NCI-H187 treated with DMSO at 0.1 percent for 48 hours (cell line): ENCODE results near the gene SMIM22.

ENCODE experiments used
- DNase-seq: peaks from one replicate; lab custom pipeline; 2025; lab: John Stamatoyannopoulos, UW

The SMIM22 gene, protein sequence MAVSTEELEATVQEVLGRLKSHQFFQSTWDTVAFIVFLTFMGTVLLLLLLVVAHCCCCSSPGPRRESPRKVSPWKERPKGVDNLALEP

DNA sequence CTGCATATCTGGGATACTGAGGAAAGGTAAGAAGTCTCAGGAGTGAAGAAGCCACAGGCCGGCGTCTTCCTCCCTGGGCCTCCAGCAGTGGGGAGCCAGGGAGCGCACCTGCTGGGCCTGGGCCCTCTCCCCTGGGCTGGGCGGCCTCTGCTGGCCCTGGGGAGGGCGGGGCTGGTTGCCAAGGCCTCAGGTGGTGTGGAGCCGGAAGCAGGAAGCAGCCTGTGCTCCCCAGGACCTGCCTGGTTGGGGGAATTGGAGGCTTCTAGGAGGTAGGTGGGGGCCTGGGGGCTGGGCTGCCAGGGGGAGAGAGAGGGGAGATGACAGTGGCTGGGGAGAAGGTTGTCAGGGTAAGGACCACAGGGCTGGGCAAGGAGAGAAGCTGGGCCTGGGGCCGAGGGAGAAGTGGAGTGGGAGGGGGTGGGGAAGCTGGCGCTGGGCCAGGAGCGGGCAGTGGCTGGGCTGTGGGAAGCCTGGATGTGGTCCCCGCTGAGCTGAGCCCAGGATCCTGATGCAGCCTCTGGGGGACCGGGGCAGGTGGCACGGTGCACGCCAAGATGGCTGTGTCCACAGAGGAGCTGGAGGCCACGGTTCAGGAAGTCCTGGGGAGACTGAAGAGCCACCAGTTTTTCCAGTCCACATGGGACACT is at the start of gene SMIM22:
SMIM22 (plus strand) TSS at position 189 of the 647 bp plus-strand sequence; CDS start at position 555, 366 bp downstream.
- no peak for DNase-seq

DNA sequence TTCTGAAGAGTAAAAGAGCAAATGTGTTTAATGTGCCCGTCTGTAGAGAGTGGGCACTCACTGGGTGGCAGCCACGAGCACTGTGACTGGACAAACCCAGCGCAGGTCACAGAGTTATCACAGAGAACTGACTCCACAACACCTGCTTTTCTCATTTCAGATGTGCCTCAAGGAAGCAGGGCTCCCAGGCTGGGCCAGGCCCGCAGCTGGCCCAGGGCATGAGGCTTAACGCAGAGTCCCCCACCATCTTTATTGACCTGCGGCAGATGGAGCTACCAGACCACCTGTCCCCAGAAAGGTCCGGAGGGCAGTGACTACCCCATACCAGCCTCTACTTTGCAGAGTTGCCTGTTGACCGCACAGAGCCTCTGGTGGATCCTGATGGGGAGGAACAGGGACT is 49.0 kb upstream of the SMIM22 start:
- DNase-seq: no peak

DNA sequence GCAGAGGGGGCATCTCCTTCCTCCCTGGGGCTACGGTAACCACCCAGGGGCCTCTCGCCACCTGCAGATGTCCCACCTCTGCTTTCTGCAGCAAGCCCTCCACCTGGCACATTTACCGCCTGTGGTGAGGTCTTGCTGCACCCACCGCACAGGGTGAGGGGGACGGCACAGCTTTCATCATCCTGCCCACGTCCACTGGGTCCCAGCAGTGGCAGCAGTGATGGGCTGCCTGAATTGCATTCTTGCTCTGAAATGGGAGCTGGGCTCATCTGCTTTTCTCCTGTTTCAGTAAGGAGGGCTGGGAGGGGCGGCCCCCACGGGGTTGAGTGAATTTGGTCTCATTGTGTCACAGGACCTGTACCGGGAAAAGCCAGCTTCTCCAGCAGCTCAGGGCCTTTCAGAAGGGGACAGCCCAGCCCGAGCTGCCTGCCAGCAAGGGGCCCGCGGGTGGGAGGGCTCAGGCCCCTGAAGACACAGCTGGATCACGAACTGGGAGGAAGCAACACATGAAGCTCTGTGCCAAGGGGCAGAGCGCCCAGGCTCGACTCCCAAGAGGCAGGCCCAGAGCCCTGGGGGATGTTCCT is 48.1 kb upstream of the SMIM22 start:
- no peak for DNase-seq

DNA sequence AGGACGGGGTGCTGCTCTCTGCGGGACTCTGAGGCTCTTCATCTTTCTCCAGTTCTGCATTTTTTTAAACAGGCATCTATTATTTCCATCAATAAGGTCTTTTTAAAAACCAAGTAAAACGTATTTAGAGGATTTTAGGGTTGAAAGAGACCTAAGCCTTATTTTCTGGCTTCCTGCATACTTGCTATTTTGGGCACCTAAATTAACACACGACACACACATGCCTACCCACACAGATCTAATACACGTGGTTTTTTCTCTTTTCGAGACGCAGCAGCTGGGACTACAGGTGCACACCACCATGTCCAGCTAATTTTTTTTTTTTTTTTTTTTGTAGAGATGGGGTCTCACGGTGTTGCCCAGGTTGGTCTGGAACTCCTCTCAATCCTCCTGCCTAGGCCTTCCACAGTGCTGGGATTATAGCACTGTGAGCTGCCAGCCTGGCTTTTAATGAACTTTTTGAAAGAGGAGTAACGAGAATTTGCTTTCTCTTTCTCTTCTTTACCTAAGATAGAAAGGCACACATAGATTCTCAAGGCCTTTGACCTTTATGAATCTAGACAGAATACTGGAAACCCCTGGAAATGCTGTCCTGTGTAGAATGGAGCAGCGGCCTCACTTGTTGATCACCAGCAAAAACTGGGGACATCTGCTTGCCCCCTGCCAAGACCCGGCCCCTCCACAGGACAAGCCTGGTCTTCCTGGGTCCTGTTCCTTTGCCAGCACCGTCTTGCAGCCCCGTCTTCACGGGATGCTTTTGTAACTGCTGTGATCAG is 47.1 kb upstream of the SMIM22 start:
- no peak for DNase-seq

DNA sequence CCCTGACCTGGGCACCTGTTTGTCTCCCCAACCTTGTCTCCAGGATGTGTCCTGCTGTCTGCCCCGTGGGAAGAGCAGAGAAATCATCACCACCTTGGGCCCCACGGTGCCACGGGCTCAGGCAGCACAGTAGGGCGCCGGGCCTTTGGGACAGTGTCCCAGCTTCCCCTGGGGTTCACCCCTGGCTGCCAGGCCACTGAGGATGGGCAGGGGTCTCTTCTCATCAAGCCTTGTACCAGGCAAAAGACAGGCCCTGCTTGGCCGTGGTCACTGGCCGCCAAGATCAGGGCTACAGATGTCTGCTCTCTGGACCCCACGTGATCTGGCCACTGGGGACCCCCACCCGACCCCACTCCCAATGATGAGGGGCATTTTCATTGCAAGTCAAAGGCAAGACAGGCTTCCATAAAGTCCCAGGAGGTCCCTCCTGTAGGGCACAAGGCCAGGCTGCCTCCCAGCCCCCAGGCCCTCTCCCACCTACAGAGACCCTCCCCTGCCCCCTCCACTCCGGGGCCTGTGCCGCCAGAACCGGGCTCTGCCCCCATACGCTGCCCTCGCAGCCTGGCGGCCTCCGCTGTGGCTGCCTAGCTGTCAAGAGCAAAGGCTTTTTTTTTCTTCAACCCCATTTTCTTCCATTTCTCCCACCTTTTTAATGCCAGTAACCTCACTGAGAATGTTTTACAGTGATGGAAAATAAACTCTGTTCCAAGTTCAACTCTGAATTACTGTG is 46.3 kb upstream of the SMIM22 start:
- DNase-seq: no peak

DNA sequence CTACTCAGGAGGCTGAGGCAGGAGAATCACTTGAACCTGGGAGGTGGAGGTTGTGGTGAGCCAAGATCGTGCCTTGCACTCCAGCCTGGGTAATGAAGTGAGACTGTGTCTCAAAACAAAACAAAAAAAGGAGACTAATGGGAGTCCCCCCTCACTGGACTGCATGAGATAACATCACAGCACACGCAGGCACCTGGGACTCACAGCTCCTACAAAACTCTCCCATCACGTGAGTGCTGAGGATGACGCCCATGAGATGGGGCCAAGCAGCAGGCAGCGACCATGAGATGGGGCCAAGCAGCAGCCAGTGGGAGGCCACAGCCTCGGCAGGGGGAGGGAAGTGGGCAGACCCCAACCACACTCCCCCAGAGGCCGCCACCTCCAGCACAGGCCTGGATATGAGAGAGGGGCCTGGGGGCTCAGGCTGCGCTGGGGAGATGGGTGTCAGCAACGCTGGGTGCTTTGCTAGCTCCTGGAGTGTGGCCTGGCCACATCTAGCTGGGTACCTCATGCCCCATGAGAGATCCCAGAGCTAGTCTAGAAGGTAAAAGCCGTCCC is 45.4 kb upstream of the SMIM22 start:
- no peak for DNase-seq

DNA sequence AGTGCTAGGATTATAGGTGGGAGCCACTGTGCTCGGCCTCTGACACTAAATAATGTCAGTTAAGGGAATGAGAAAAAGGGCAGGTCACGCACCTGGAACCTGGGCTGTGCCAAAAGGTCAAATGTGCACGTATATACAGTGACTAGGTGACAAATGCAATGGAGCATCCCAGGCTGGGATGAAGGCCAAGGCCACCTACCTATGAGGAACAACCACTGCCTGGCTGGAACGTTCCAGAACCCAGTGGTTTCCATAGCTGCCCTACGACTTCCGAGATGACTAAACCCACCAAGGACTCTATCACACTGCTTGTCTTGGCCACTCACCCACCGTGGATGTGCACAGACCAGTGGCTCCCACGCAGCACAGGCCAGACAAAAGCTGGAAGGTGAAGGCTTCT is 44.3 kb upstream of the SMIM22 start:
- no peak for DNase-seq

DNA sequence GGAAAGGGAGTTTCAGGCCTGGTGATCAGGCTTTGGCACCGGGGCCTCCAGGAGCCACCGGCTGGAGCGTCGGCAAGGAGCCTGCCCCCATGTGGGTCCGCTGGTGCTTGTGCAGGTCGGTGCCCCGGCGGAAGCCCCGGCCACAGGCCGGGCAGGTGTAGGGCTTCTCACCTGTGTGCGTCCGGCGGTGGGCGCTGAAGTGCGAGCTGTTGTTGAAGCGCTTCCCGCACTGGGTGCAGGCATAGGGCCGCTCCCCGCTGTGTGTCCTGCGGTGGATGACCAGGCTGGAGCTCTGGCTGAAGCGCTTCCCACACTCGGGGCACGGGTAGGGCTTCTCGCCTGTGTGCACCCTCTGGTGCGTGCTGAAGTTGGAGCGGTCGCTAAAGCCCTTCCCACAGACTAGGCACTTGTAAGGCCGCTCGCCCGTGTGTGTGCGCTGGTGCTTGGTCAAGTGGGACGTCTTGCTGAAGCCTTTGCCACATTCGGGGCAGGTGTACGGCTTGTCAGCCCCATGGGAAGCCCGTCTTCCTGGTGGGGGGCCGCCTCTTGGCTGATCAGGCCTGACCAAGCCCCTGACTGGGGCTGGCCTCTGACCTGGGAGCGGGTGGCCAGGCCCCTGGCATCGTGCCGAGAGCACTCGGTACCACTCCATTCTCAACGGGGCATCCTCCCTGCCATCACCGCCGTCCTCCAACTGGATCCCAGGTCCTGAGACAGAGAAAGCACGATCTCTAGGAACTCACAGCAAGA is 42.6 kb upstream of the SMIM22 start:
- no peak for DNase-seq

DNA sequence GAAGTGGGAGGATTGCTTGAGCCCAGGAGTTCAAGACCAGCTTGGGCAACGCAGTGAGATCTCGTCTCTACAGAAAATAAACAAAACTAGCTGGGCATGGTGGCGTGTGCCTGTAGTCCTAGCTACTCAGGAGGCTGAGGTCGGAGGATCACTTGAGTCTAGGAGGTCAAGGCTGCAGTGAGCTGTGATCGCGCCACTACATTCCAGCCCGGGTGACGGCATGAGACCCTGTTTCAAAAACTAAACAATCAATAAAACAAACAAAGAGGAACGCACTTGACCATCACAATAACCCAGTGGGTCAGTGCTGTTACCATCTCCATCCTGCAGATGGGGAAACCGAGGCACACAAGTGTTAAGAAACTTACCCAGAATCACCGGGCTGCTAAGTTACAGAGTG is 41.9 kb upstream of the SMIM22 start:
- no peak for DNase-seq

DNA sequence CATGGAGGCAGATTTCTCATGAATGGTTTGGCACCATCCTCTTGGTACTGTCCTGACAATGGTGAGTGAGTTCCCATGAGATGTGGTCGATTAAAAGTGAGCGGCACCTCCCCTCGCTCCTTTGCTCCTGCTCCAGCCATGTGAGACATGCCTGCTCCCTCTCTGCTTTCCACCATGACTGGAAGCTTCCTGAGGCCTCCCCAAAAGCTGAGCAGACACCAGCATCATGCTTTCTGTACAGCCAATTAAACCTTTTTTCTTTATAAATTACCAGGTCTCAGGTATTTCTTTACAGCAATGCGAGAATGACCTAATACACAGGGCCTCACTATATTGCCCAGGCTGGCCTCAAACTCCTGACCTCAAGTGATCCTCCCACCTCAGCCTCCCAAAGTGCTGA is 40.3 kb upstream of the SMIM22 start:
- DNase-seq: no peak

DNA sequence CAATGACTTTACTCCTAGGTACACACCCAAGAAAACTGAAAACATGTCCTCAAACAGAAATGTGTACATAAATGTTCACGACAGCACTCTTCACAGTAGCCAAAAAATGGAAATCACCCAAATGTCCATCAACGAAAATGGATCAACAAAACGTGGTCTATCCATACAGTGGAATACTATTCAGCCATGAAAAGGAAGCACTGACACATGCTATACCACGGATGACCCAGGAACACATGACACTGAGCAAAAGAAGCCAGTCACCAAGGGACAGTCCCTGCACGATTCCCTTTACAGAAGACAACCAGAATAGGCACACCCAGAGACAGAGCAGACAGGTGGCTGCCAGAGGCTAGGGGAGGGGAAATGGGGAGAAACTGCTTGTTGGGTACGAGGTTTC is 39.5 kb upstream of the SMIM22 start:
- DNase-seq: no peak

DNA sequence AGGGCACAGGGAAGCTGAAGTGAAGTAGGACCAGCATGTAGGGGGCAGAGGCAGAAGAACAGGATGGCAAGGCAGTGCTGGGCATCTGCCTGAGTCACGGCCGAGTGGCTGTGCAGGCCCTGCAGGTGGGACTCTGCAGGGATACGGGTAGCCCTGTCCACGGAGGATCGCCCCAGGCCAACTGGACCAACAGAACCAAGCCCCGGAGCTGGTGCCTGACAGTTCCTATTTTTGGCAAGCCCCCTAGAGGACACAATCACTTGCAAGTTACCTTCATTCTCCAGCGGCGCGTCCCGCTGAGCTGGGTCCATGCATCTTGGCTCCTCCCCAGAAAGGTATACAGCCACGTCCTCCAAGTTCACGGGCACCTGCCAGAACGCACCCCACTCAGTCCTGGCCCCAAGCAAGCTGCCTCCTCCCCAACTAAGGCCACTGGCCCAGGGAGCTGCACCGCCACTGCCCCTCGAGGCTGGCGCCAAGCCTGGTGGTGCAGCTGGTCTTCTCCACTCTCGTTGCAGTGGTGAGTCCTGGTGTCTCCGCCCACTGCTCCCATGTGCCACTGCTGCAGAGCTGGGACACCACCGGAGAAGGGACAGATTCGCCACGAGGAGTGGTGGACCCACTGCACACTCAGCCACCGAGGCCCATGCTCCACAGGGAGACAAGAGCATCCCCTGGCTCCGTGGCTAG is 34.8 kb upstream of the SMIM22 start:
- no peak for DNase-seq

DNA sequence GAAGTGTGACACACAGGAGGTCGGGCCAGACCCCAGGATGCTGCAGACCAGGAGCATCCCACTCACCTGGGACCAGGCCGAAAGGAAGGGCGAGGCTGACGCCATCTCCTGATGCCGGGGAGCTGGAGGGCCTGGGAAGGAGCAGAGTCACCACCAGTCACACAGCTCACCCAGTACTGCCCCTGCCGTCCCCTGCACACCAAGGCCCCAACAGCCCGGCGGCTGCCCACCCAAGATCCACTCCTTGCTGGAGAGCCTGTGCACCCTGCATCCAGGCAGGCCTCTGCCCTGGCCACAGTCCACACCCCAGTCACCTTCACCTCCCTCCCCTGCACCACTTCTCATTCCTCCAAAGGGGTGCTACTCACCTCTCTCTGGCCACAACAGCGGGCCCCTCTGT is 33.0 kb upstream of the SMIM22 start:
- no peak for DNase-seq

DNA sequence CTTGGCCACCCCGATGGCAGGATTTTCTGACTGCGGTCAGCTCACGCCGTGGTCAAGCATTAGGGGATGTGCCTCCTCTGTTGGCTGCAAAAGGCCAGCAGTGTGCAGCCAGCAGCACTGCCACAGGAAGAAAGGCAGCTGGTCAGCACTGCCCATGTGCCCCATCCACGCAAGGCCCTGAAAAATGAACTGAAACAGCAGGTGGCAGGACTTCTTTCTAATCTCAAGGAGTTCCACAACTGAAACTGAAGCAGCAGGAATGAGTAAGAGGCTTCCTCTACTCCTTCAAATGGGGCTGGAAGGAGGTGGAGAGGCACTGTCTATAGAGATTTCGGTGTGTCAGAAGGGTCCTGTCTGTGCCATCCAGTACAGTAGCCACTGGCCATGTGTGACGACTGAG is 31.4 kb upstream of the SMIM22 start:
- DNase-seq: no peak

DNA sequence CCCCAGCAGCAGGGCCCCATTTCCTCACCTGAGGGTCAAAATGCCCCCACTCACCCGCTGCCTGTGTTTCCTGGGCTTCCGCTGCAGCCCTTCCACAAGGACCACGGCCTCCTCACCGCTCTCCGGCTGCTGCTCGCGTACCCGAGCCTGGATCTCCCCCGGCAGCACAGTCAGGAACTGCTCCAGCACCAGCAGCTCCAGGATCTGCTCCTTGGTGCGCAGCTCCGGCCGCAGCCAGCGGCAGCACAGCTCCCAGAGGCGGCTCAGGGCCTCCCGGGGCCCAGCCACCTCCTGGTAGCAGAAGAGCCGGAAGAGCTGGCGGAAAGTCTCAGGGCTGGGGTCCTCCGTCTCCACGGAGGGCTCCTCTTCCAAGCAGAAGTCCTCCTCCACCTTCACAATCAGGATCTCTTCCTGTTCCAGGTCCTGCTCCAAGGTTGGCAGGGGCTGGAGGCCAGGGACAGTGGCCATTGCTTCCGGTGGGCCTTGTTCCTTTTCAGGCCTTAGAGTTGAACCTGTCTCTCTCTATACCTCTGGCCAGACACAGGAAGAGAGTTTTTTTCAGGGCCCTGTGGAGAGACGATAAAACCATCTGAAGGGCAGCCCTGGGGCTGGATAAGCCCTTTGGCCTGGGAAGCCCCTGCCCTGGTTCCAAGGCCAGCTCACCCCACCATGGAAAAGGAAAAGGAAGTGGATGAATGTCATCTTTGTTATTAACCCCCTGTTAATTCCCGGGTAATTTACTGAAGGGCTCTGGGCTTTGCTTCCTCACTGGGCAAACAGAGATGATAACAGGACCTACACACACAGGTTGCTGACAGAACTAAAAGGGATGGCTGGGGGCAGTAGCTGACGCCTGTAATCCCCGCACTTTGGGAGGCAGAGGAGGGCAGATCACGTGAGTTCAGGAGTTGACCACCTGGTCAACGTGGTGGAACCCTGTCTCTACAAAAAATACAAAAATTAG is 29.4 kb upstream of the SMIM22 start:
- DNase-seq: no peak

DNA sequence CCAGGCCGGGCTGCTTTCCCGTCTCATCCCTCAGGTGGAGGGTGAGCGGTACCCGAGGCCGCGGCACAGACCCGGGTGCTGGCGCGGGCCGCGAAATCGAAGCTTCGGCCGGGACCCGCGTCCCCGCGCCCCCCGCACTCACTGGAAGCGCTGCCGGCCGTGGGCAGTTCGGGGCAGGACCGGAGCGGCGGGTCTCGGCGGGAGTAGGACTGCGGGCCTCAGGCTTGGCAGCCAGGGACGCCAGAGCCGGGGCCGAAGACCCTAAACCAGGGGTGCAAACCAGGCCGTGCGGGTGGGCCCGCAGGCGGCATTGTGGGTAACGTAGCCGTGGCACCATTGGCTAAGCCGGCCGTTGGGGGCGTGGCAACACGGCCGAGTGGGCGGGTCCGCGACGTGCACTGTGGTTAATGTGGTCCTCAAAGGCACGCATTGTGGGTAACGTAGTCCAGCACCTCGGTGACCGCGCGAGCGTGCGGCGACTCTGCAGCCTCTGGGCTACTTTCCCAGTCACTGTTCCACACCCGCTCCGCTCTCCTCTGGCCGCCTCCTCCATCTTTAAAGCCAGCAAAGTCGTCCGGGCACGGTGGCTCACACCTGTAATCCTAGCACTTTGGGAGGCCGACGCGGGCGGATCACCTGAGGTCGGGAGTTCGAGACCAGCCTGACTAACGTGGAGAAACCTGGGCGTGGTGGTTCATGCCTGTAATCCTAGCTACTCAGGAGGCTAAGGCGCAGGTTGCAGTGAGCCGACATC is 28.1 kb upstream of the SMIM22 start, which contains the start of gene ZNF500:
ZNF500 (minus strand) TSS at position 288 of the 754 bp plus-strand sequence. CDS start 1,184 bp downstream, outside the sequence.
- DNase-seq: peak; percentile 52

DNA sequence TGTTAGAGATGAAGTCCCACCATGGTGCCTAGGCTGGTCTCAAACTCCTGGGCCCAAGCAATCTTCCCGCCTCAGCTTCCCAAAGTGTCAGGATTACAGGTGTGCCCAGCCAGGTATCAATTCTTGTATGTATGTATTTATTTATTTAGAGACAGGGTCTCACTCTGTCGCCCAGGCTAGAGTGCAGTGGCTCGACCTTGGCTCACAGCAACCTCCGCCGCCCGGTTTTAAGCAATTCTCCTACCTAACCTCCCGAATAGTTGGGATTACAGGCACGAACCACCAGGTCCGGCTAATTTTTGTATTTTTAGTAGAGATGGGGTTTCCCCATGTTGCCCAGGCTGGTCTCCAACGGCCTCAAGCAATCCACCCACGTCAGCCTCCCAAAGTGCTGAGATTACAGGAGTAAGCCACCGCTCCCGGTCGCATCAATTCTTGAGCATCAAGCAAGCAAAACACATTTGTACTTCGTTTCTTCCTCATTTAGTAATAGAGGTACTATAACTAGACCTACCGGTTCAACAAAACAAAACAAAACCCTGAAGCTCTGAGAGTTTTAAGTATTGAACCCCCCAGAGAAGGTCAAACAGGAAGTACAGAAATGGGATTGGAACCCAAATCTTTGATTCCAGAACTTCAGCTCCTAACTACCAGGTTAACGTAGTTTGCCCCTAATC is 27.2 kb upstream of the SMIM22 start:
- DNase-seq: no peak
